Body of pancreas (tissue), 4 donors: ENCODE measurements around the gene PTPRN.

Experiments
- POLR2A ChIP-seq, 3 donors: fragments of 450-650 bp; IDR thresholded peaks; one replicate each; pipeline ENCODE4 v1.6.1; 2016; ENCODE audit warnings: antibody characterized with exemption in 3 of 3, mild to moderate bottlenecking in 2 of 3
- TF ChIP-seq, protein P1 (sequence below), 7 experiments: fragments of 450-650 bp in 4 of 7; fragments of 200-600 bp in 3 of 7; sonication (generic) in 3 of 7; IDR thresholded peaks; one replicate each; pipeline ENCODE4 v1.5.1; 2016 to 2019; ENCODE audit warnings: antibody characterized with exemption in 7 of 7

DNA sequence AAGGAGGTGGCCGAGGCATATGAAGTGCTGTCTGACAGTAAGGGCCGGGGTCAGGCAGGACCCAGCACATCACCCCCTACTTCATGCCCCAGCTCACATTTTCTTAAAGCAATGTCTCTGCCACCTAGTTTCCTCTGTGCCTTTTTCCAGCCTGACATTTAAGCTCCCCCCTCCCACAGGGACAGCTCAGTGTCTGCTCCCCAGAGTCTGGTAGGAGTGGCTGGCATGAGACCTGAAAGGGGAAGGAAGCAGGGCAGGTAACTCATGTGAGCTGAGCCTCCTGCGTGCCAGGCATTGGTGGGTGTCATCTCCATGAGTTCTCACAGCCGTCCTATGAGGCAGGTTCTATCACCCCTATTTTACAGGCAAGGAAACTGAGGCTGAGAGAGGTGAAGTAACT is 28.6 kb downstream of the PTPRN start:
- TF ChIP-seq, protein P1, sequence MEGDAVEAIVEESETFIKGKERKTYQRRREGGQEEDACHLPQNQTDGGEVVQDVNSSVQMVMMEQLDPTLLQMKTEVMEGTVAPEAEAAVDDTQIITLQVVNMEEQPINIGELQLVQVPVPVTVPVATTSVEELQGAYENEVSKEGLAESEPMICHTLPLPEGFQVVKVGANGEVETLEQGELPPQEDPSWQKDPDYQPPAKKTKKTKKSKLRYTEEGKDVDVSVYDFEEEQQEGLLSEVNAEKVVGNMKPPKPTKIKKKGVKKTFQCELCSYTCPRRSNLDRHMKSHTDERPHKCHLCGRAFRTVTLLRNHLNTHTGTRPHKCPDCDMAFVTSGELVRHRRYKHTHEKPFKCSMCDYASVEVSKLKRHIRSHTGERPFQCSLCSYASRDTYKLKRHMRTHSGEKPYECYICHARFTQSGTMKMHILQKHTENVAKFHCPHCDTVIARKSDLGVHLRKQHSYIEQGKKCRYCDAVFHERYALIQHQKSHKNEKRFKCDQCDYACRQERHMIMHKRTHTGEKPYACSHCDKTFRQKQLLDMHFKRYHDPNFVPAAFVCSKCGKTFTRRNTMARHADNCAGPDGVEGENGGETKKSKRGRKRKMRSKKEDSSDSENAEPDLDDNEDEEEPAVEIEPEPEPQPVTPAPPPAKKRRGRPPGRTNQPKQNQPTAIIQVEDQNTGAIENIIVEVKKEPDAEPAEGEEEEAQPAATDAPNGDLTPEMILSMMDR (IDR thresholded peaks at IDR 0.05), result no peak
- no peak for TF ChIP-seq POLR2A (IDR thresholded peaks at IDR 0.05)
